ENCODE data around the gene PRR5L.

Gene PRR5L, protein sequence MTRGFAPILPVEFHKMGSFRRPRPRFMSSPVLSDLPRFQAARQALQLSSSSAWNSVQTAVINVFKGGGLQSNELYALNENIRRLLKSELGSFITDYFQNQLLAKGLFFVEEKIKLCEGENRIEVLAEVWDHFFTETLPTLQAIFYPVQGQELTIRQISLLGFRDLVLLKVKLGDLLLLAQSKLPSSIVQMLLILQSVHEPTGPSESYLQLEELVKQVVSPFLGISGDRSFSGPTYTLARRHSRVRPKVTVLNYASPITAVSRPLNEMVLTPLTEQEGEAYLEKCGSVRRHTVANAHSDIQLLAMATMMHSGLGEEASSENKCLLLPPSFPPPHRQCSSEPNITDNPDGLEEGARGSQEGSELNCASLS

DNA sequence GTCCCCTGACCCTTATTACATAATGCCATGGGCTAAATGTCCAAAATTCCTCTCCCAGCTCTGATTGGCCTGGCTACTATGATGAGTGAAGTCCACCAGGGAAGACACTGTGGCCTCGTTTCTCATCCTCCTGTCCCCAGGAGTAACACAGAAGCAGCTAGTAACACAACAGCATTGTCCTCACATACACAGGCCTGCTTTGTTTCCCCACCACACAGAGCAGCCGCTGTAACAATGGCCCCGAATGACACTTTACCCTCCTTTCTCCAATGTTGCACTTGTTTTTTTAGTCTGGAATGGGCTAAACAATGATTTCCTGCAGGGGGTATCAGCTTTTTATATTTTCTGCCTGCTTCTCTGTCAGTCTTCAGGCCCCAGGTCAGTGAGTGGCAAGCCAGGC lies at the start of gene PRR5L:
Gene PRR5L, plus strand, starts transcription at position 363 of the 400 bp plus-strand sequence. CDS start 104,834 bp downstream, outside the sequence.
- H3K4me1 ChIP-seq (ENCODE audit: control insufficient read depth, insufficient read depth, low read length) = peaks cover 37% of the 10 kb centered on the region
- H3K9me3 ChIP-seq (ENCODE audit: control insufficient read depth, low read length) = no peaks in the 10 kb centered on the region
- H3K36me3 ChIP-seq (ENCODE audit: control insufficient read depth, insufficient read depth, low read length, severe bottlenecking) = no peaks in the 10 kb centered on the region
- DNase-seq (ENCODE audit: low read depth) = no peak
- H3K4me3 ChIP-seq (ENCODE audit: low read length) = peak within 1 kb of the TSS; percentile 57
- no peaks in the 10 kb centered on the region for H3K27me3 ChIP-seq (replicated peaks; ENCODE audit: control insufficient read depth, insufficient read depth, low read length)
- H3K9ac ChIP-seq (ENCODE audit: low read length) = peak within 1 kb of the TSS; percentile 53

DNA sequence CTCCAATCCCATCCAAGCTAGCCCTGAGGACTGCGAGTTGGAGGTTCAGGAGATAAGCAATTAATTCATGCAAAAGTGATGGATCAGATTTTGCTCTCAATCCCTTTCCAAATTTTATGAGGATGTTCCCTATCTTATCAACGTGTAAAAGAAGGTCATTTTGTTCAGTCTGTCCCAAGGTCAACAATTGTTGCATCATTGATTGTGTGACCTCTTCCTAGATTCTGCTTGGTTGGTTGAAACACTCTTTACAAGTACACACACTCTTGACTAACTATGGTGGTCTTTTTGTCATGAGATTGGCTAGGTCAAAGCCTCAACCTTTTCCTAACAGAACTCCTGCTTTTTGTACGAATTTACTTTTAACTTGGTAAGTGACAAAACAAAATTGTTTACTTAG lies 48.6 kb upstream of the PRR5L start:
- Histone ChIP-seq H3K9me3 (ENCODE audit: control insufficient read depth, low read length) (peaks cover 8% of the 10 kb centered on the region), H3K36me3 (ENCODE audit: control insufficient read depth, insufficient read depth, low read length, severe bottlenecking) (no peaks in the 10 kb centered on the region), H3K4me3 (ENCODE audit: low read length) (no peak overlapping the region), H3K4me1 (ENCODE audit: control insufficient read depth, insufficient read depth, low read length) (peaks cover 35% of the 10 kb centered on the region), H3K9ac (ENCODE audit: low read length) (no peak overlapping the region), H3K27me3 (replicated peaks; ENCODE audit: control insufficient read depth, insufficient read depth, low read length) (no peaks in the 10 kb centered on the region)
- DNase-seq (ENCODE audit: low read depth) = no peak

DNA sequence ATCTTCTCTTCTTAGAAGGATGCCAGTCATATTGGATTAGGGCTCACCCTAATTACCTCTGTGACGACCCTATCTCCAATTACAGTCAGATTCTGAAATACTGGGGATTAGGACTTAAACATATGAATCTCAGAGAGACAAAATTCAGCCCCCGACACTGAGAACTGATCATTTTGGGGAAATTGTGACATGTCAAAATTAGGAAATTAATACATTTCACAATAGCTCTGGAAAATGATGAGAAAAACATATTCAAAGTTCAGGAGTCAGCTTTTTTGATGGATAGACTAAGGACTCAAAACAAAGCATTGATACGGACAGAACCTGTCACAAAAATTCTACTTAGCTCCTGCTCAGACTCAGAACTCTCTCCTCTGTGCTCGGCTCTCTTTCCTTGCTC lies 47.7 kb upstream of the PRR5L start:
- peak overlapping the region; percentile 20 for H3K4me3 ChIP-seq (ENCODE audit: low read length)
- peaks cover 8% of the 10 kb centered on the region for H3K9me3 ChIP-seq (ENCODE audit: control insufficient read depth, low read length)
- no peaks in the 10 kb centered on the region for H3K36me3 ChIP-seq (ENCODE audit: control insufficient read depth, insufficient read depth, low read length, severe bottlenecking)
- H3K27me3 ChIP-seq (replicated peaks; ENCODE audit: control insufficient read depth, insufficient read depth, low read length) = no peaks in the 10 kb centered on the region
- peak overlapping the region; percentile 69 for H3K9ac ChIP-seq (ENCODE audit: low read length)
- H3K4me1 ChIP-seq (ENCODE audit: control insufficient read depth, insufficient read depth, low read length) = peaks cover 35% of the 10 kb centered on the region
- DNase-seq (ENCODE audit: low read depth) = peak; percentile 4

DNA sequence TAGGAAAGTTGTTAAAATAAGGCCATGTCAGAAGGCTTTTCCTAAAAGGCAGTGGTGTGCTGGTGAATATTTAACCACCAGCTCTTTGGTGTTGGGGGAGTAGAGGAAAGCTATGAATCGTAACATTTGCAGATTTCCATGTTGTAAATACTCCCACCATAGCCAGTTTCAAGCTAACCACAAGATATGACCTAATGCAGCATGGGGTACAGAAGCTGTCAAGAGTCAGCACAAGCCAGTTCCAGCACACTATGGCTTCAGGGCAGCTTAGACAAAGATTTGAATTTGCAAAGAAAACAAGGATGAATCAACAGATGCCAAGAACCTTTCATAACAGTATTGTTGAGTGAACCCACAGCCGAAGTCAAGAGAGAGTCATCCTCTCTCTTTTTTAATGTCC lies 46.8 kb upstream of the PRR5L start:
- Histone ChIP-seq H3K36me3 (ENCODE audit: control insufficient read depth, insufficient read depth, low read length, severe bottlenecking) (no peaks in the 10 kb centered on the region), H3K4me3 (ENCODE audit: low read length) (no peak overlapping the region), H3K9ac (ENCODE audit: low read length) (peak overlapping the region; percentile 69), H3K27me3 (replicated peaks; ENCODE audit: control insufficient read depth, insufficient read depth, low read length) (no peaks in the 10 kb centered on the region), H3K9me3 (ENCODE audit: control insufficient read depth, low read length) (peaks cover 8% of the 10 kb centered on the region), H3K4me1 (ENCODE audit: control insufficient read depth, insufficient read depth, low read length) (peaks cover 35% of the 10 kb centered on the region)
- DNase-seq (ENCODE audit: low read depth) = peak; percentile 83

DNA sequence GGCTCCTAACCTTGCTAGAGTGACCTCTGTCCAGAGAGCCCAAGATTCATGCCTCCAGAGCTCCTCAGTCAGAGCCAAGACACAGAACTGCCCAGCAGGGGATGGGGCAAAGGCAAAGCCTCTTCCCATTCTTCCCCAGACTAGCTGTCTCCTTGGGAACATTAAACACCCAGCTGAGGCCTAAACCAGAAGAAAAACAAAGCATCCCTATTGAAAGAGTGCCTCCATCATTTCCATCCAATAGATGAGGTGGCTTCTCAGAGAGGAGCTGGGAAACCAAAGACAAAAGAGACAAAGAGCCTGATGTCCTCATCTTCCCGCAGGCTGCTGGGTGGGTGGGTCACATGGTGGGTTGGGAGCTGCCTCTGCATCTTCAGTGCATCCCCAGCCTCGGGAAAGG lies 44.3 kb upstream of the PRR5L start:
- Histone ChIP-seq H3K4me1 (ENCODE audit: control insufficient read depth, insufficient read depth, low read length) (peaks cover 38% of the 10 kb centered on the region), H3K4me3 (ENCODE audit: low read length) (no peak overlapping the region), H3K36me3 (ENCODE audit: control insufficient read depth, insufficient read depth, low read length, severe bottlenecking) (no peaks in the 10 kb centered on the region), H3K9me3 (ENCODE audit: control insufficient read depth, low read length) (peaks cover 18% of the 10 kb centered on the region), H3K27me3 (replicated peaks; ENCODE audit: control insufficient read depth, insufficient read depth, low read length) (no peaks in the 10 kb centered on the region), H3K9ac (ENCODE audit: low read length) (no peak overlapping the region)
- DNase-seq (ENCODE audit: low read depth) = no peak

DNA sequence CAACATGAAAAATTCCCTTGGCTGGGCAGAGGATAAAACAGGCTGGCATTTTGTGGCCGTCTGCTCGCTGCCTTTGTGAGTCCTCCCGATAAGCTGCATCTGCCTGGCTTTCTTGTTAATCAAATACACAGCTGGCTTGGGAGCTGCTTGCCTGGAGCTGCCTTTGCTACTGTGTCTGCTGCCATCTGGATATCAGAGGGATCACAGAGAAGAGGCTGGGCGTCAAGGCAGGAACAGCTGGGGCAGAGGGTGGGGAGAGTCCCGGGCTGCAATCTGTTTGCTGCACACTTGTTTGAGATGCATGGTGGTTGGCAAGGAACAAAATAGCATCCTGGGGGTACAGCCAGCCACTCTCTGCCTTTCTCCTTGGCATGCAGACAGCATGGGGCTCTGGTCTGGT lies 42.9 kb upstream of the PRR5L start:
- peaks cover 18% of the 10 kb centered on the region for H3K9me3 ChIP-seq (ENCODE audit: control insufficient read depth, low read length)
- H3K4me1 ChIP-seq (ENCODE audit: control insufficient read depth, insufficient read depth, low read length) = peaks cover 41% of the 10 kb centered on the region
- no peak overlapping the region for H3K9ac ChIP-seq (ENCODE audit: low read length)
- H3K36me3 ChIP-seq (ENCODE audit: control insufficient read depth, insufficient read depth, low read length, severe bottlenecking) = no peaks in the 10 kb centered on the region
- H3K27me3 ChIP-seq (replicated peaks; ENCODE audit: control insufficient read depth, insufficient read depth, low read length) = no peaks in the 10 kb centered on the region
- no peak overlapping the region for H3K4me3 ChIP-seq (ENCODE audit: low read length)
- DNase-seq (ENCODE audit: low read depth) = peak; percentile 3

DNA sequence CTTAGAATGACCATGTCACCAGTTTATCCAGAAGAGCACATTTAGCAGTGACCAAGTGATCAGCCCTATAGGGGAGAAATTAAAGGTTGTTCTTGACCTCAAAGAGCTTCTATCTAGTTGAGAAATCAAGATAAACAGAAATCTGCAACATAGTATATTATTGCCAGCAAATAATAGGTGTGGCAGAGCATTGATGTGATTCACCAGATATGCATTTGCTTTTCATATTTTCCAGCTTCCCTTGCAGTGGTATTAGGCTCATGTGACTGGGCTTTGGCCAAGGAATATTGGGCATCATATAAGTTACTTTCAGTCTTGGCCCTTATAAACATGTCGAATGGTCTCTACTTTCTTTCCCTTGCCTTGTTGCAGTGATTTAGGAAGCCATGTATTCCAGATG lies 41.4 kb upstream of the PRR5L start:
- Histone ChIP-seq H3K4me3 (ENCODE audit: low read length) (no peak overlapping the region), H3K9ac (ENCODE audit: low read length) (no peak overlapping the region), H3K4me1 (ENCODE audit: control insufficient read depth, insufficient read depth, low read length) (peaks cover 30% of the 10 kb centered on the region), H3K27me3 (replicated peaks; ENCODE audit: control insufficient read depth, insufficient read depth, low read length) (no peaks in the 10 kb centered on the region), H3K36me3 (ENCODE audit: control insufficient read depth, insufficient read depth, low read length, severe bottlenecking) (no peaks in the 10 kb centered on the region), H3K9me3 (ENCODE audit: control insufficient read depth, low read length) (peaks cover 18% of the 10 kb centered on the region)
- DNase-seq (ENCODE audit: low read depth) = peak; percentile 56

DNA sequence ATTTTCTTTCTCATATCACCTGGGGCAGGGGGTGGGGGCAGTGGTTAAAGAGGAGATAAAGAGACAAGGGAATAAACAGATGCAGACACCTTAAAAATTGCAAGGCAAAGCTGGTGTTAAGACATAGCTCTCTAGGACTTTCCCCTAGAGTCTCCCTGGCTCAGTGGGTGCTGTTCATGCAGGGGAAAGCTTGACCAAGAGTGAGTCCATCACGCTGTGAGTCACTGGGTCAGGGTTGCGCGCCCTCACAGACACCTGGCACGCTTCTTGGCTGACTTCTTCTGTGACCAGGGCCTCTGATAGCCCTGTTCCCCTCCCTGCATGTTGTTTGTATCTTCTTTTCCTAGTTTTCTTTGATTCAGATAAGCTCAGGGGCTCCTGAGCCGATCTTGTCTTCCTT lies 38.7 kb upstream of the PRR5L start:
- Histone ChIP-seq H3K9ac (ENCODE audit: low read length) (no peak overlapping the region), H3K4me1 (ENCODE audit: control insufficient read depth, insufficient read depth, low read length) (peaks cover 14% of the 10 kb centered on the region), H3K27me3 (replicated peaks; ENCODE audit: control insufficient read depth, insufficient read depth, low read length) (peaks cover 6% of the 10 kb centered on the region), H3K36me3 (ENCODE audit: control insufficient read depth, insufficient read depth, low read length, severe bottlenecking) (no peaks in the 10 kb centered on the region), H3K4me3 (ENCODE audit: low read length) (no peak overlapping the region), H3K9me3 (ENCODE audit: control insufficient read depth, low read length) (peaks cover 10% of the 10 kb centered on the region)
- no peak for DNase-seq (ENCODE audit: low read depth)

DNA sequence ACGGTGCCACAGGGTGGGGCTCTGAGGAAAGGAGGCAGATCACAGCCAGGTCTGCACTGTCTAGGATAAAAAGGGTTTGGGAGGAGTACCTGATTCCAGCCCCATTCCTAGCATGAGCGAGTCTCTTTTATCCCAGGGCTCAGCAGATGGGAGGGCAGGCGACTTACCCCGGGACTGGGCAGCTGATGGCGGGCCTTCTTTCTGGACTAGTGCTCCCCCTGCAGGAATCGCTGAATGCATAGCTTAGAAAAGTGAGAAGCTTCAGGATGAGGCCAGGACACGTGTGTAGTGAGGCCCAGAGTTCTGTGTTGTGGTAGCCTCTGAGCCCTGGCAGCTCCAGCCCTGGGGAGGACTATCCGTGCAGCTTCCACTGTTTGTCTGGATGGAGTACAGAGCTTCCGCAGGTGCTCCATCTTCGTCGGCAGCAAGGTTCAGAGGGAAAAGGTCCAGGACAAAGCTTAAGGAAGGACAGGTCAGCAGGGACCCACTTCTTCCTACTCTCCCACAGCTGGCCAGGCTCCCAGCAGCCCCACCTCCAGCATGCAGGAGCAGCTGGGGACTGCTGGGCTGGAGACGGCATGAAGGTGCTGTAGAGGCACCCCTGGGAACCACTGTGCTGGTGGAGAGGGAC lies 37.2 kb upstream of the PRR5L start:
- H3K4me3 ChIP-seq (ENCODE audit: low read length) = no peak overlapping the region
- peak; percentile 75 for DNase-seq (ENCODE audit: low read depth)
- no peak overlapping the region for H3K9ac ChIP-seq (ENCODE audit: low read length)
- H3K4me1 ChIP-seq (ENCODE audit: control insufficient read depth, insufficient read depth, low read length) = peaks cover 14% of the 10 kb centered on the region
- peaks cover 14% of the 10 kb centered on the region for H3K27me3 ChIP-seq (replicated peaks; ENCODE audit: control insufficient read depth, insufficient read depth, low read length)
- H3K36me3 ChIP-seq (ENCODE audit: control insufficient read depth, insufficient read depth, low read length, severe bottlenecking) = no peaks in the 10 kb centered on the region
- H3K9me3 ChIP-seq (ENCODE audit: control insufficient read depth, low read length) = peaks cover 10% of the 10 kb centered on the region

DNA sequence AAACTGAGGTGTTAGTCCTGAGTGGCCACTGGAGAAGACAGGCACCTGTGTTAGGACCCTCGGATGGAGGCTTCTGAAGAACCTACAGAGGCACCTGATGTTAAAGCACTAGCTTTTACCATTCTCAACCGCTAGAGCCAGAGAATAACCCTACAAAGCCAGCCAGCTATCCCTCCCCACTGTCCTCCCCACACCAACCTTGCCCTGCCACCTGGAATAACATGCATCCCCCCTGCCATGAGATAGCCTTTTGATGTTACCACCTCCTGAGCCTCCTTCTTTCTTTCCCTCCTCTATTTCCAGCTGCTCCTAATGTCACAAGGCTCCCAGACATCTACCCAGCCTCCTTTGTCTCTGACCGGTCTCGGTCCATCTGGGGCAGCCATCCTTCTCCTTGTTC lies 35.0 kb upstream of the PRR5L start:
- Histone ChIP-seq H3K9ac (ENCODE audit: low read length) (no peak overlapping the region), H3K4me3 (ENCODE audit: low read length) (no peak overlapping the region), H3K27me3 (replicated peaks; ENCODE audit: control insufficient read depth, insufficient read depth, low read length) (peaks cover 18% of the 10 kb centered on the region), H3K9me3 (ENCODE audit: control insufficient read depth, low read length) (peaks cover 5% of the 10 kb centered on the region), H3K36me3 (ENCODE audit: control insufficient read depth, insufficient read depth, low read length, severe bottlenecking) (no peaks in the 10 kb centered on the region), H3K4me1 (ENCODE audit: control insufficient read depth, insufficient read depth, low read length) (peaks cover 14% of the 10 kb centered on the region)
- DNase-seq (ENCODE audit: low read depth) = no peak

DNA sequence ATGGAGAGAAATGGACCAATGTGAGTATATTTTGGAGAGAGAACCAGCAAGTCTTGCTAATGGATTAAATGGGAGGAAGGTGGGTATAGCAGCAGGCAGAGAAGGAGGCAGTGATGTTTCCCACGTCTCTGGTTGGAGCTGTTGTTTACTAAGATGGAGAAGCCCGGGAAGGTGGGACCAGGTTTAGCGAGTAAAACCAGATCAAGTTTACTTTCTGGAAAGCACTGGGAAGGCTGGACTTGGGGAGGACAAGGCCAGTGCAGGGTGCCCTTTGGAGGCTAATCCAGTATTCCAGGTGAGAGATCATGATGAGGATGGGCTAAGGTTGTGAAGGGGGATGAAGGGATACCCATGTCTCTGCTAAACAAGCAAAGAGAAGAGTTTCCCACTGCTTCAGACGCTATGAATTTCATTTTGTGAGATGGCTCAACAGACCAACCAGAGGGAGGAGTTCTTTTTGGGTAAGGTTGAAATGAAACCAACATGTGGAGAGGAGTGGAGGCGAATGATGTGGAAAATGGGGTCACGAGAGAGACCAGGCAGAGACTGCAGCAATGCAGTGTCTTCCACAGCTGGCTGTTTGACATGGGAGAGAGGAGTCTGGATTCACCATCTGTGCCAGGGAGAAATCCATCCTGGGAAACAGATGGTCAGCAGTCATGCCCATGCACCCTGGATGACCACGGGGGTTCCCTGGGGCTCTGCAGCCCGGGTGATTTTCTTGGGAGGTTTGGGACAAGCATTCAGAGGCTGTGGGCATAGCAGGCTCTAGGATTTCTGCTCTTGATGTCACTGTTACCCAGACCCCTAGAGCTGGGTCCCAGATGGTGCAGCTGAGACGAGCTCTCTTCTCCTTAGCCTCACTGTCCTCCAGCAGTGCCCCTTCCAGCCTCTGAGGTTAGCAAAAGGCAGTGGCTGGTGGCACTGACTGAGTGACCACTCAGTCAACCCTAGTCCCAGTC lies 31.8 kb upstream of the PRR5L start:
- Histone ChIP-seq H3K27me3 (replicated peaks; ENCODE audit: control insufficient read depth, insufficient read depth, low read length) (peaks cover 18% of the 10 kb centered on the region), H3K4me1 (ENCODE audit: control insufficient read depth, insufficient read depth, low read length) (no peaks in the 10 kb centered on the region), H3K4me3 (ENCODE audit: low read length) (no peak overlapping the region), H3K9ac (ENCODE audit: low read length) (no peak overlapping the region), H3K36me3 (ENCODE audit: control insufficient read depth, insufficient read depth, low read length, severe bottlenecking) (no peaks in the 10 kb centered on the region), H3K9me3 (ENCODE audit: control insufficient read depth, low read length) (no peaks in the 10 kb centered on the region)
- no peak for DNase-seq (ENCODE audit: low read depth)
